GM19240 (cell line): ENCODE measurements around the gene CELSR1.

Experiments
- DNase-seq: peaks from one replicate; pipeline ENCODE4 v3.0.0; 2011; ENCODE audit warnings: low spot score; ENCODE audit not compliant: insufficient read length

The CELSR1 gene

DNA sequence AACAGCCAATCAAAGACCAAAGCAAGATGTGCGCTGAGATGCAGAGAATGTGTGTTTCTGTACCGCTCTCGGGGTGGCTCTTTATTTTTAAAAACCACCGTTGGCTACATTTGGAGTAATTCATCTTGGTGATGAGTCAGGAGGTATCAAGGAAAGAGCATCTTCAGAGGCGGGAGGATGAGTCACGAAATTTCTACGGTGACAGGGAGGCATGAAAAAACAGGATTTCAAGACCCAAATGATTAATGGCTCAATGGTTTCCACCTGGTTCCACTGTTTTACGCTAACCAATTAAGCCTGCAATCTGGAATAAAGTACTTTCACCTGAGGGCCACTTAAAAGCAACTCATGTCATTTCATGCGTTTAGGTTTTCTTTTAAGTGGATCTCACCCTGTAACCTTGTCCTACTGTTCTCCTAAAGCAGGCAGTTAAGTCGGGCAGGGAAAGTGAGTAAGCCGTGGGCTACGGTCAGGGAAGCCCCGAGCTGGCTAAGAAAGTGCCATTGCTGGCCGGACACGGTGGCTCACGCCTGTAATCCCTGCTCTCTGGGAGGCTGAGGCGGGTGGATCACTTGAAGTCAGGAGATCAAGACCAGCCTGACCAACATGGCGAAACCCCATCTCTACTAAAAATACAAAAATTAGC, 74.6 kb downstream of the CELSR1 start:
- no peak for DNase-seq

DNA sequence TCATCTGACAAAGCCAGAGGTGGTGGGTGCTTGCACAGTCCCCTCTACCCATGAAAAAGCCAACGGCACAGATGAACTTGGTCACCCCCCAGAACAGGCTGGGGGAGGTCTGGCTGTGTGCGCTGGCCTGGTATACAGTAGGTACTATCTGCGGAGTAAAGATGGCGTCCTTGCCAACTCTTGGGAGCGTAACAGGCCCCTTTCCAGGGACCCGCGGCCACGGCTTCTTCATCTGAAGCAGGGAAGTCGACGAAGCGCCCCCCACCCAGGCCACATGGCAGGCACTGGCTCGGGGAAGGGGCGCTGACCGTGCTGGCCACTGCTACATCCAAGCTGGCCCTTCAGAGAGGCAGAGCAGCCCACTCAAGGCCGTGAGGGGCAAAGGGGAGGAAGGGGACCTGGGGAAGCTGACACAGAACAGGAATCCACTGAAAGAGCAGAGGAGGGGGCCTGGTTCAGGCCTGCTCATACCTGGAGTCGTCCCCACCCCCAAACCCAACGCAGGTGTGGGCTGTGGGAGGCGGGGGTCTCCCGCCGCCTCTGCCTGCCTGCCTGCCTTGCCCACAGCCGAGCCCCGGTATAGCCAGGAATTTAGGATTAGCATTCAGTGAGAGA, 75.7 kb downstream of the CELSR1 start:
- no peak for DNase-seq

DNA sequence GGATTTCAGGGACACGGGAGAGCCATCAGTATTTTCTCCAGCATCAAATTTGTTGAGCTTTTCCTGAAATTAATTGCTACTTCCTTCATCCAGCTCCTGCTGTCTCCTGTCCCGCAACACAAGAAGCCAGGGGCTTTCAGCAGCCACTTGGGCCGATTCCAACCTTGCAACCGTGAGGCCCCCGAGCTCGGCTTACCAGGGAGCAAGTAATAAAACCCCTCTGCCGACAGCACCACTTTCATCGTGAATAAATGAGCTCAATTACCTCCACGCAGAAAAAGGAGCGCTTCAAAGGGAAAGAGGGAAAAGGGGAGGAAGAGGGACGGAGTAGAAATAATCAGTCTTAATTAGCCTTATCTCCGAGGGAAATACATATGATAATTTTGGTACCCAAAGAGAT, 76.6 kb downstream of the CELSR1 start:
- DNase-seq = no peak

DNA sequence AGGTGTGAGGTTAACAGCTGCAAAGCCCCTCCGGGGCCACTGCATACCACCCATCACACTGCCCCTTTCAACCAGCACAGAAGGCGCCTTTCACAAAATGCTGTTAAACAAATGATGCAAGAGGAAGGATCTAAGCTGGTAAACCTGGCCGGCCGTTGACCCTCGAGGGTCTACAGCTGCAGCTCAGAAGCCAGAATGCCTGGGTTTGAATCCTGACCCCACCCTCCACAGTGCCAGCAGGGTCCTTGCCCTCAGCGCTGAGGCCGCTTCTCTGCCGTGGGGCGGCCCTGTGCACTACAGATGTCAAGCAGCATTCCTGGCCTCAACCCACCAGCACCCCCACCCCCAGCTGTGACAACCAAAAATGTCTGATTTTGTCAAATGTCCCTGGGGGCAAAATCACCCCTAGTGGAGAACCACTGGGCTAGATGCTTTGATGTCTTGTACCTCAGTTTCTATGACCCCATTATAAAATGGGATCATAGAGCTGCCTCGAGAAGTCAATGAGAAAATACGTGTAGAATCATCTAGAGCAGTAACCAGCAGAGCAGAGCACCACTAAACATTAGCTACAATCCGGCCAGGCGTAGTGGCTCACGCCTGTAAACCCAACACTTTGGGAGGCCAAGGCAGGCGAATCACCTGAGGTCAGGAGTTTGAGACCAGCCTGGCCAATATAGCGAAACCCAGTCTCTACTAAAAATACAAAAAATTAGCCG, 77.9 kb downstream of the CELSR1 start:
- DNase-seq = no peak

DNA sequence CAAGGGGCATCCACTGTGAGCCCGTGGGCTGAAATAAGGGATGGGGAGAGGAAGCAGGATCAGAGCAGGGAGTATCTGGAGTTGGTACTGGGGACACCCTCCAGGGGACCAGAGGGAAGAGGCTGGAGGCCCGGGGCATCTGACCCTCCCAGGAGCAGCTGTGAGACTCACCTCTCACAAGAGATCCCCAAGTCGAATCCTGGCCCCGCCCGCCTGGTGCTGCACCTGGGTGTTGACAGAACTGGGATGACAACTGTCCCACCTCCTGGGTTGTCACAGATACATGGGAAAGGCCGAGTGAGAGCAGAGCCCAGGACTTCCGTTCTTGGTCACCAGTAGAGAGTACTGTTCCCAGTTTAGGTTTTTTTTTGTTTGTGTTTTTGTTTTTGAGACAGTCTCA, 78.9 kb downstream of the CELSR1 start:
- DNase-seq = no peak

DNA sequence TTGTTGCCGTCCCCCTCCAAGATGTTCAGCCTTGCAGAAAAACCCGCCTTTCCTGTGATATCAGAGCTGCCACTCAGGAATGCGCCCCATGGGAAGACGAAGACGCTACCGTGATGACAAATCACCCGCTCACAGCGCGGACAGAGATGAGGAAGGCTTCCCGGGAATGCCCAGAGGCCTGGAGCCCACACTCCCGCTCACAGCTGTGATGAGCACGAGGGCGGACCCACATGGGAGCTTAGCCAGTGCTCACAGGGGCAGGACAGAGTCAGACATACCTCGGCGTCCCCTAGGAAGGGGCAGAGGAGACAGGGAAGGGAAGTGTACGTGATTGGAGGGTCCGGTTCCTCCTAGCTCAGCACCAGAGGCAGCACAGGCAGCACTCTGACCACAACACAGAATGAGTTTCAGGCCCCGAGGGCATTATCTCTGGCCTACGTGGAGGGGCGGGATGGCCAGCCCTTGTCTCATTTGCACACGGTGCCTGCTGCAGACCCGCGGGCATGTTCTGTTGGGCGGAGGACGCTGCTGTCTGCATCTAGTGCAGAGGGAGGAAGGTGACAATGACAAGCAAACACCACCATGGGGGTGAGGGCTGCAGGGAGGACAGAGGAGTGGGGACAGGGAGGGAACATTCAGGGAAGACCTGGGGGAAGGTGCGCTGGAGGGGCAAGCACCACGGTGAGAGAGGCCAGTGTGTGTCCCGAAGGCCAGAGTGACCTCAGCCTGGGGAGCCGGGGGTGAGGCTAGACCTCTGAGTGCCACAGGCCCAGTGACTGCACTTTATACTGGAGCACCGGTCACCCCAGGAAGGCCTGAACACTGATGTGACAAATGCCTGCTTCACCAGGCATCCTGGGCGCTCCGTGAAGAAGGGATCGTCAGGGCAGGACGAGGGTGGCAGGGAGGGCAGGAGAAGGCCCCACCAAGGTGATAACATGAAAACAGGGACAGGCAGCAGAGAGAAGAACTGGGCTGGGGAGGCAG, 79.6 kb downstream of the CELSR1 start:
- DNase-seq = no peak

DNA sequence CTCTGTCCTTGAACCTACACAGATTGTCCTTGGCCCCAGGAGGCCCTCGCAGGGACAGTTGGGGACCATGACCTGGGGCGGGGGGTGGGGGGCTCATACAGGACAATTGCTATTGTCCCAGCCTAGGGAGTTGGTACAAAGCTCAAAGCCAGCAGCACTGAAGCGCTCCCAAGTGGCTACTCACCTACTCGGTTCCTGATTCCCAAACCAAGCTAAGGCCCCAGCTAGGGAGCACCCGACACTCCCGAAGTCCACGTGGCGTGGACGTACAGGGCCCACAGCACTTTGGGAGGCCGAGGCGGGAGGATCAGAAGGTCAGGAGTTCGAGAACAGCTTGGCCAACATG, 80.6 kb downstream of the CELSR1 start:
- no peak for DNase-seq

DNA sequence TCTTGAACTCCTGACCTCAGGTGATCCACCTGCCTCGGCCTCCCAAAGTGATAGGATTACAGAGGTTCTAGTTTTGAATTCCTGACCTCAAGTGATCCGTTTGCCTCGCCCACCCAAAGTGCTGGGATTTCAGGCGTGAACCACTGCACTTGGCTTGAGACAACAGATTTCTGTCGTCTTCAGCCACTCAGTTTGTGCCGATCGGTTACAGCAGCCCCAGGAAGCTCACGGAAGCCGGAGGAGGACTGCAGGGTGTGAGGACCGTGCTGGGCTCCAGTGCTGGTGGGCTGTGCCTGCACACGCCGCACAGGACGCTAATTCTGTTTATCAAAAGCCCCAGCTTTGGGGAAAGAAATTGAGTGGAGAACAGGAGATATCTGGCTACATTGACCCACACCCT, 82.0 kb downstream of the CELSR1 start:
- DNase-seq = no peak

DNA sequence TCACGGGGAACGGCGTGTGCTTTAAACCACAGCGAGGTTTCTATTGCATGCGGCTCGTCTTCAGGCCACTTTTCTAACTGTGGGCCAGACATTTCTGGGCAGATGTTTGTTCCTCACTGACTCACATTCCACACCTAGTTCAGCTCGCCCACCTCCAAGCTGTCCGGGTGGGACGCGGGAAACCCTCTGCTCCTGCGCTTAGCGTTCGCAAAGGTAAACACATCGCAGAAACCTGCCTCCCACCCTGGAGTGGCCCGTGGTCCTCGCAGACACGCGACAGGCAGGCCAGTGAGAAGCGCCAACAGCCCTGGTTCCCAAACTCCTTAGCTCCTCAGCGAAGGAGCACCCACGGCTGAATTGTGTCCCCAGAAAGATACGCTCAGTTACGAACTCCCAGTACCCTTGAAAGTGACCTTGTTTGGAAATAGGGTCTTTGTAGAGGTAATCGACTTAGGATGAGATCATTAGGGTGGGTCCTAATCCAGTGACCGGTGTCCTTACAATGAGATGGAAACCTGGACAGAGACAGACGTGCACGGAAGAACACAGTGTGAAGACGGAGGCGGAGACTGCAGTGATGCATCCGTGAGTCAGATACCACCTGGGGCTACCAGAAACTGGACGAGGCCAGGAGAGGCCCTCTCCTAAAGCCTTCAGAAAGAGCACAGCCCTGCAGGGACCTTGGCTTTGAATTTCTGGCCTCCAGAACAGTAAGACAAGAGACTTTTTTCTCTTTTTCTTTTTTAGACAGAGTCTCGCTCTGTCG, 82.7 kb downstream of the CELSR1 start:
- no peak for DNase-seq

DNA sequence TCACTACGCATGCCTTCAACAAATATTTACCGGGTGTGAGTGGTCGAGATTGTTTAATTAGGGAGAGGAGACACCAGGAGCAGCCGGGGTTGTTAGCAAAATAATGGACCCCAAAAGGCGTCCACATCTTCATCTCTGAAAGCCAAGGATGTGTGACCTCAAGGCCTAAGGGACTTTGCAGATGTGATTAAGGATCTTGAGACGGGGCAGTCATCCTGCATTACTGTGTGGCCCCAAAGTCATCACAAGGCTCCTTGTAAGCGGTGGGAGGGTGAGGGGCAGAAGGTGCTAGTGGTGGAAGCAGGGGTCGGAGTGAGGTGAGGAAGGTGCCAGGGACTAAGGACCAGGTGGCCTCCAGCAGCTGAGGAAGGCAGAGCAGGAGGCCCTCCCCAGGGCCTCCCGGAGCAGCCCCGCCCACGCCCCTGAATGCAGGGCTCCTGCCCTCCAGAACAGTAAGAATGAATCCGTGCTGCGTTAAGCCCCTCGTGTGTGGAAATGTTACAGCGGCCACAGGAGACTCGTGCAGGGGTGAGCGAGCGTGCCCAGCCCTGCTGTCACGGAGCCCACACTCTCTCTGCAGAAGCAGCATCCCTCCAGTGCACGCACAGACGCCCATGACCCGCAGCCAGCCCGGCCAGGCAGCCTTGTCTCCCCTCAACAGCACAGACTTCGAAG, 83.5 kb downstream of the CELSR1 start:
- DNase-seq = no peak

DNA sequence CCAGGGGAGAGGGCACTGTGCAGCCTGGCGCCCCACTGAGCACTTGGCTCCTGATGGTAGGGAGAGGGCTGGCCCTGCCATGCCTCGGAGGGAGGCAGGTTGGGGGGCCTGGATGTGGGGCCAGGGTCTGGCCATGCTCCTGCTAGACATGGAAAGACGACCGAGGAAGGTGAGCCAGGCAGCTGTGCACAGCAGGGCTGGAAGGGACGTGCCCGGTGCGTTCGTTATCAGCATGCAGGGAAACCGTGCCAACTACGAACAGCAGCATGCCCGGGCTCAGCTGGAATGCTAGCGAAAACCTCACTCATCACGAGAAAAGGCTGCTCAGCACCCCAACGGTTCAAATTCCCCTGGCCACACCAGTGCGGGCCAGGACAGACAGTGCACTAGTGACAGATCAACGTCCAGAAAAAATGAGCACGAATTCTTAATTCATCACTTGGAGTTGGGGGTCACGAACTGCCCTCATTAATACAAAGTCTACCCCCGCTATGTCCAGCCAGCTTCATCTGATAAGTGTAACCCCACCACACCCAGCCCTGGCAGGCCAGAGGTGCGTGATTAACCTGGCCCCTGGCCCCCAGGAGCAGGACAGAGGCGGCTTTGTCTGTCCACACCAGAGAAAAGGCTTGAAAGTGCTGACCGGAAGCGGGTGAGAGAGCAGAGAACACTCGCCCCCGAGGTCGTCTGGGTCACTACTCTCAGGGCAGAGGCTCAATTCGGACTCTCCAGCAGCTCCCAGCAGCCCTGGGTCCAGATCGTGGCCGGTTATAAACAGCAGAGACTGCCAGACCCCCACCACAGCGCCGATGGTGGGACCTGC, 84.2 kb downstream of the CELSR1 start:
- no peak for DNase-seq

DNA sequence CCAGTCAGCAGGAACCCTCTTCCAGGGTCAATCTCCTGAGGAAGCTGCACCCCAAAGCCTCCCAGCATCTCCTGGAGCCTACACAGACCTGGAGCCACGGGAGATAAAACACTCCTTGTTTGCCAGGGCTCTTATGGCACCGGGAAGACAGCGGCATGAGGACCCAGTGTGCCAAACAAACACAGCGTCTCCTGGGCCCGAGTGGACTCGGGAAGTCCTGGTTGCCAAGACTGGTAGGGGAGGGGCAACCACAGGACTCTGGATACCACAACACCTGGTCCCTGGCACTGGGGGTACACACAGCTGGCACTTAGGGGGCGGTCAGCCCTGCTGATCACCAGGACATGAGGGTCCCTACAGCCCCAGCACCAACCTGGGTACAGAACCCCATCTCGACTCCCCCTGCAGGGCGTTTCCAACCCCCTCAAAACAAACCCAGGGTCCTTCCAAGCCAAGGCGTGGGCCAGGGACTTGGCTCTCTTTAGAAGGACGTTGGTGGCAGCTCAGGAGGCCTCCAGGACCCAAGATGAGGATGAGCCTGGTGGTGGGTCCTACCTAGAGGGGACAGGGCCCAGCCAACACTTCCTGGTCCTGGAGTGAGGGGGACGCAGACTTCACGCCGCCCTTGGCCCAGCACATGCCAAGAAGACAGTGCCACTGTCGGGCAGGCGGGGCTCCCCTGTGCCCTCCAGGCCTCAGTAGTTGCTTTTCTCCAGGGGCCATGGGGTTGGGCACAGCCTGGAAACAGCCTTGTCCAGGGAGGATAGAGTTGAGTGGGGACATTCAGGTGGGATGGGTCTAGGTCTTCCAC, 85.0 kb downstream of the CELSR1 start:
- DNase-seq = no peak

DNA sequence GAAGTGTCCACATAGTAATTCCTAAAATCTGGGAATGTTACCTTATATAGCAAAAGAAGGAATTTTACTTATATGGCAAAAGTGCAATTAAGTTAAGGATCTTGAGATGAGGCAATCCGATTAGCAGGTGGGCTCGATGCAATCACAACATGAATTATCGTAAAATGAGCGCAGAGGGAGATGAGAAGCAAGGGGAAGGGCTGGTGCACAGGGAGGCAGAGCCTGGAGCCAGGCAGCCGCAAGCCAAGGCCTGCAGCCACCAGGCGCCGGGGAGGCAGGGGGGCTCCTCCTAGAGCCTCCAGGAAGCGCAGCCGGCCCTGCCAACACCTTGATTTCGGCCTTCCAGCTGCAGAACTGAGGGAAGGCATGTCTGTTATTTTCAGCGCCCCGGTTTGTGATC, 85.7 kb downstream of the CELSR1 start:
- no peak for DNase-seq

DNA sequence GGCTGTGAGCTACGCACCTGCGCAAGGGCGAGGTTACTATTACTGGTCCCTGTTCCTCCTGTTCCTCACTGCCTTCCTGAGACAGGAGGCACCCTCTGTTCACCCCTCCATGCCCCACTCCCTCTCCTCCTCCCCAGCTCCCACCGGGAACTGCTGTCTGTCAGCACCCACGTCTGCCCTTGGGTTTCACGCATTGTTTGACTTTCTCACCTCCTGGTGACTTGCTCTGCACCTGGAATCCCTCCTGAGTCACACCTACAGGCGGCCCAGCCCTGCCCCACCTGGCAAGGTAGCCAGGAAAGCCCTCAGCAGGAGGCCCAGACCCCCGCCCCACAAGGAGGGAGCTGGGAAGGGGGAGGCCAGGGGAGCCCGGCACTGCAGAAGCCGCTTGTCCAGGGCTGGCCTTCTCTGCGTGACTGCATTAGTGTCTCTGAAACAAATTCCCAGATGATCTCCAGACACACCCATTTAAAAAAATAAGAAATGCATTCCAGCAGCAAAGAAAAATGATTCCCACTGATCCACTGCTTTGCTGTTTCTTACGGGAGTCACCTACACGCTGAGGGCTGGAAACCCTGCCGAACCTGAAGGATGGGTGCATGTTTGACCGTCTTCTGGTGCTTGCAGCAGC, 86.4 kb downstream of the CELSR1 start:
- DNase-seq = no peak

DNA sequence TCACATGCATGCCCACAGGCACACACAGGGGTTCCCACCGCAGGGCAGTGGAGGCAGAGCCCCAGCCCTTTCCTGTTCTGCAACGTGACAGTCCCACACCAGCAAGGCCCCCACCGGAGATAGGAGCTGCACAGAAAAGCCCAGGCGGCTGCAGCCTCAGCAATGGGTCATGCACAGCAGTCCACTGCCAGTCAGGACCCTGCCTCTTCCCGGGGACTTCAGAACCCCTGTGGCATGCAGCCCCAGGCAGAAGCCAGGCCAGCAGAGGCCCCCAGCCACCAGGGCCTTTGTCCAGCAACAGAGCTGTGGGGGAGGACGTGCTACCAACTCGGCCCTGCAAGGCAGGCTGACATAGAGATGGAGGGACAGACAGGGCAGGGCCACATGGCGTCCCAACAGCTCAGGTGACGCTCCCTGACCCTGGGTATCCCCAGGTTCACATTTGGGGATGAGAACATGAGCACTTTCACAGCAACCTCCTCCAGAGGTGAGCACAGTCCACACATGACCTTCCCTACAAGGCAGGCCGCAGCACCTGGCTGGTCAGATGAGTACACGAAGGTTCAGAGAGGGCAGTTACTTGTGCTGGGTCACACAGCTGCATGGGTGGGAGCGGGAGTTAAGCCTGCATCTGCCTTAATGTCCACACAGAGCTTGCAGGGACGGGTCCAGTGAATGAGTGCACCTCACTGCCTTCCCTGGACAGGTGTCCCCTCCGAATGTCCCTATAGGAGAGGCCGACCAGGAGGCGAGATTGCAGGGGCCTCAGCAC, 87.3 kb downstream of the CELSR1 start:
- DNase-seq = no peak

DNA sequence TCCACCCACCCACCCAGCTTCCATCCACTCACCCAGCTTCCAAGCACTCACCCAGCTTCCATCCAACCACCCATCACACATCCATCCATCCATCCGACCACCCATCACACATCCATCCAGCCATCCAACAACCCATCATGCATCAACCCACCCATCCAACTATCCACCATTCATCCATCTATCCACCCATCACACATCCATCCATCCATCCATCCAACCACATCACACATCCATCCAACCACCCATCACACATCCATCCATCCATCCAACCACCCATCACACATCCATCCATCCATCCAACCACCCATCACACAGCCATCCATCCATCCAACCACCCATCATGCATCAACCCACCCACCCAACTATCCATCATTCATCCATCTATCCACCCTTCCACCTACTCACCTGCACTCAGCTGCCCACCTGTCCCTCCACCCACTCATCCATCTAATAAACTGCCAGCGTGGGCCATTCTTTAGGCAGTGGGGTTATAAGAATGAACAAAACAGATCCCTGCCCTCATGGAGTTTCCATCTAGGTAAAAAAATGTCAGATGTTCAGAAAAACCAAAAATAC, 88.2 kb downstream of the CELSR1 start:
- no peak for DNase-seq

DNA sequence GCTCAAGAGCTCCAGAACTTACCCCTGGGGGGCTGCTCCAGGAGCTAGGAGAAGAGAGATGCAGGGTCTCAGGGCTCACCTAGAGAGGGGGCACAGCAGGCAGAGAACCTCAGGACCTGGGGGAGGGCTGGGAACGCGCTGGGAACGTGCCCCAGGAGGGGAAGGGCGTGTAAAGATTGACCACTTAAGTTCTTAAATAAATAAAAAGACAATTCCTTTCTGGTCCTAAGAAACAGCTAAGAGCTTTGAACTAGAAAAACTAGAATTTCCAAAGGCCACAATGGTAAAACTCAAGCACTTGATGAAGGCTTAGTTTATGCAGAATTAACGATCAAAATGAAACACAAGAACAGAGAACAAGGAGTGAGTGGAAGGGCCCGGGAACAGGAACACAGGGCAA, 89.1 kb downstream of the CELSR1 start:
- no peak for DNase-seq
